K562 (cell line): Measurements from ENCODE around the gene VAMP8.

Experiments
- CTCF ChIP-seq, 3 experiments: IDR thresholded peaks in 2 of 3; conservative IDR thresholded peaks in 1 of 3; 2 replicates each; pipeline ENCODE4 v1.5.1; 2011 to 2012; ENCODE audit warnings: low read length in 3 of 3, mild to moderate bottlenecking in 3 of 3, control low read depth in 2 of 3, improper control_type of control experiment in 1 of 3, inconsistent platforms in 1 of 3, low read depth in 1 of 3, mixed read lengths in 1 of 3, moderate library complexity in 1 of 3; ENCODE audit not compliant: insufficient read depth in 2 of 3
- E4F1 ChIP-seq: fragments of 250-450 bp; sonication (Bioruptor Pico); IDR thresholded peaks from 2 replicates; pipeline ENCODE4 v1.5.0; 2021; ENCODE audit warnings: mild to moderate bottlenecking, borderline replicate concordance
- ID3 ChIP-seq, 2 experiments: fragments of 250-450 bp in 1 of 2; fragments of 450-650 bp in 1 of 2; sonication (Bioruptor Pico) in 1 of 2; IDR thresholded peaks; 2 replicates each; pipeline versions ENCODE4 v1.6.1 to v1.8.0; 2016 to 2021; ENCODE audit warnings: mild to moderate bottlenecking in 2 of 2, moderate library complexity in 2 of 2, missing compliant biosample characterization in 1 of 2, missing genetic modification characterization in 1 of 2

GRCh38 chr2:85577386-85578242 is at the start of gene VAMP8:
- TF ChIP-seq ID3 (CRISPR knock-in tag; IDR thresholded peaks at IDR 0.05) = no peak
- no peak for TF ChIP-seq ID3 (tag; IDR thresholded peaks at IDR 0.05)
- no peak for TF ChIP-seq CTCF (IDR thresholded peaks at IDR 0.05 in 2 of 3, conservative IDR thresholded peaks at IDR 0.05 in 1 of 3; ENCODE audit: insufficient read depth in 2 of 3, low read depth in 1 of 3, low read length in 3 of 3)
- no peak for TF ChIP-seq E4F1 (CRISPR knock-in tag)
